ENCODE results near the gene SRSF7.
"Not testable (repeated sequence)": the region's sequence is repeated elsewhere in the genome, so short reads cannot be mapped to it uniquely, and the experiment has no call there.

The SRSF7 gene

GRCh38 chr2:38751596-38752410 lies 642 bp upstream of the SRSF7 start:
- no peak for DNase-seq

- peak; percentile 59 for DNase-seq
Observed at GRCh38 chr2:38750011-38750890, 910 bp downstream of the SRSF7 start.

- peak; percentile 39 for DNase-seq
Observed at GRCh38 chr2:38748943-38749804, 2.0 kb downstream of the SRSF7 start.

DNA sequence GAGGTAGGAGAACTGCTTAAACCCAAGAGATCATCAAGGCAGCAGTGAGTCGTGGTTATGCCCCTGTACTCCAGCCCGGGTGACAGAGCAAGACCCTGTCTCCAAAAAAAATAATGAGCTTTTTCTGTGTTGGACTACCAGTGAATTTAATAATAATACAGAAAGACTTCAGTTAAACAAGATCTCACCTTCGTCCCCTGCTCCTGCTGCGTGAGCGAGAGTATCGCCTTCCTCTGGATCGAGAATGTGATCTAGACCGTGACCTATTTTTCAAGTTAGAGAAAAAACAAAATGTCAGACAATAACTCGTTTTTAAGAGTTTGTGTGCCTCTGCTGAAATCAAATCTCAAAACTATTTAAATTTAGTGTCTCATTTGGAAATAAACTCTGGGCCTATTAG lies 2.8 kb downstream of the SRSF7 start:
- peak; percentile 26 for DNase-seq

DNA sequence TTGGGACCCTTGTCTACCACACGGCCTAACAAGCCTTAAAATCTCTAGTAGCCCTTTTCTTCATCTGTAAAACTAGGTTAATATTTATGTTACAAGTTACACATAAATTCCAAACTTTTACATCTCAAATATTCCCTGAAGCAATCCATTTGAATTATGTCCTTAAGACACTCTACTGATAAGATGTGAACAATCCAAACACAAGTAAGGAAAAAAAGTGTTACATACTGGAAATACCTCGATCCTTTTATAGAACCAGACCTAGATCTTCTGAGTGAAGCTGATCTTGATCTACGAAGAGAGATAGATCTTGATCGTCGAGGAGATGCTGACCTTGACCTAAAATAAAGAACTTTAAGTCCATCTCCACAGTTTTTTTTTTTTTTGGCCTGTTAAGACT lies 3.3 kb downstream of the SRSF7 start:
- DNase-seq = peak; percentile 24

DNA sequence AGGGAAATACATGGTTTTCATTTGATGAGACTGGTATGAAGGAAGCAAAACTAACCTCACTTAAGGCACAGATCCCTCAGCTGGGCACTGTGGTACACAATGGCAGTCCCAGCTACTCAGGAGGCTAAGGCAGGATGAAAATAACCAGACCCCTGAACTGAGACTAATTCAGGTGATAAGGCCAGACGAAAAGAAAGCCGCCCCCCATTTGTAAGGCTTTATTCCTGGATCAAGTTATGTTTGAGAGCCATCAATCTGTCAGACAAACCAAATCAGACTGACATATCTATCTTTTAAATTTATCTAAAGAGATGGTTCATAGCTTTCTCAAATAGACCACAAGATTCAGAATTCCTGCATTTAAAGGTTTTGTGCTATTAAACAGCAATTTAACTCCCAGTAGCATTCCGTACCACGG lies 4.1 kb downstream of the SRSF7 start:
- DNase-seq = peak; percentile 34

- peak; percentile 4 for DNase-seq
Observed at GRCh38 chr2:38745267-38745666, 5.9 kb downstream of the SRSF7 start.

- DNase-seq = no peak
Observed at GRCh38 chr2:38744399-38744780, 6.8 kb downstream of the SRSF7 start.

DNA sequence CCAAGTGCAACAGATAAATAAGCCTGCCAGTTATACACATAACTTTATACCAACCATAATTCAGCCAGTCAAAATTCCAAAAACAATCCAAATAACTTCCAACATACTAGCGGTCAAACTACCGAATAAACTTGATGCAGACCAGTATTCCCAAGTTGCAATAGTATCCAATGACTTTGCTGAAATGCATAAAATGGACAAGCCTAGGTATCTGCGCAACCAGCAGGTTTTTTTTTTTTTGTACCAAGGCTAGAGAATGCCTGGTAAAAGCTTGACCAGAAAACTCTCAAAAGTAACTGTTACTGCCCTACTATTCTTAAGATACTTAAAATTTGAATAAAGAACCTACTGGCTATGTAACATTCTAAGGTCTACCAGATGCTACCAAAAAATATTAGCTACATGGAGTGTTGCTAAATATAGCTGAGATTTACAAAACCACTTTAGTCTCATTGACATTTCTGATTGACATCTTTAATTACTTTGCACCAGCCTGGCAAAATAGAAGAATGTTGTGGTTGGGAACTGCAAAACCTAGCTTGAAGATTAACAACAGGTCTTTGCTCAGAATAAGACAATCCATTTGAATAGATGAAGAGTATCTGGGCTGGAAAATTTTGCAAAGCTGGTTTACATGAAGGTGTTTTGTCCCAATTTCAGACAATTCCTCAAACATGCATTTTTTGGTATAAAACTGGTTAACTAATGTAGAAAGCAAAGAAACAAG lies 7.3 kb downstream of the SRSF7 start:
- DNase-seq = peak; percentile 34

- peak; percentile 50 for DNase-seq
Observed at GRCh38 chr2:38742797-38743559, 8.2 kb downstream of the SRSF7 start.

DNA sequence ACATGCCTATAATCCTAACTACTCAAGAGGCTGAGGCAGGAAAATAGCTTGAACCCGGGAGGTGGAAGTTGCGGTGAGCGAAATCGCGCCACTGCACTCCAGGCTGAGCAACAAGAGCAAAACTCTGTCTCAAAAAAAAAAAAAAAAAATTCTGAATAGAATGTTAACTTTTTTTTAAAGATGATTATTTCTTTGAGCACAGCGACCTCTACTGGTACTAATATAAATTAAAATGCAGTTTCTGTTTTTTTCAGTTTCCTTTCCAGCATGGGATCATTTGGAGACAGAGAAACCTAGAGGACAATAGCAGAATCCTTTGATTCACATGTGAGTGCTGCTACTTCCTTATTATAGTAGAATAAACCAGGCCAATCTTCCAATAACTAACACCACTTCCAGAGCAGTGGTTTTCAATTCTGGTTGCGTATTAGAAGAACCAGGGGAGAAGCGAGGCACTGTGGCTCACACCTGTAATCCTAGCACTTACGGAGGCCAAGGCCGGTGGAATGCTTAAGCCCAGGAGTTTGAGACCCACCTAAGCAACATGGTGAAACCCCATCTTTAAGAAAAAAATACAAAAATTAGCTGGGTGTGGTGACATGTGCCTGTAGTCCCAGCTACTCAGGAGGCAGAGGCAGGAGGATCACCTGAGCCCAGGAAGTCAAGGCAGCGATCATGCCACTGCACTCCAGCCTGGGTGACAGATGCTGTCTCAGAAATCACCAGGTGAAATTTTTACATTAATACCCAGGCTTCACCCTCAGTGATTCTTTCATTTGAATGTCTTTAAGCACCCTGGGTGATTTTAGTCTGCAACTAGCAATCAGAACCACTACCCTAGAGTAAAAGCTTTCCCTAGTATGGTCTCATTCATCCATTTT lies 10.1 kb downstream of the SRSF7 start:
- peak; percentile 75 for DNase-seq

DNA sequence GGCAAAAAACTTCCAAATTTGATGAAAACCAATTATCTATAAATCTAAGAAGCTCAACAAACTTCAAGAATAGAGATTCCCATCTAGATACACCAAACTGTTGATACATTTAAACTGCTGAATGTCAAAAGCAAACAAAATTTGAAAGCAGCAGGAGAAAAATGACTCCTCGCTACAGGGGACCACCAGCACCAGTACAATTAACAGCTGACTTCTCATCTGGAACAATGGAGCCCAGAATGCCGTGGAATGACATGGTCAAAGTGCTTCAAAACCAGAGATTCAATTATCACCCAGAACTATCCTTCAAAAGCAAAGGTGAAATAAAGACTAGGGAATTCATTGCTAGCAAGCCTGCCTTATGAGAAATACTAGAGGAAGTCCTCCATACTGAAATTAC lies 11.6 kb downstream of the SRSF7 start:
- peak; percentile 21 for DNase-seq

DNA sequence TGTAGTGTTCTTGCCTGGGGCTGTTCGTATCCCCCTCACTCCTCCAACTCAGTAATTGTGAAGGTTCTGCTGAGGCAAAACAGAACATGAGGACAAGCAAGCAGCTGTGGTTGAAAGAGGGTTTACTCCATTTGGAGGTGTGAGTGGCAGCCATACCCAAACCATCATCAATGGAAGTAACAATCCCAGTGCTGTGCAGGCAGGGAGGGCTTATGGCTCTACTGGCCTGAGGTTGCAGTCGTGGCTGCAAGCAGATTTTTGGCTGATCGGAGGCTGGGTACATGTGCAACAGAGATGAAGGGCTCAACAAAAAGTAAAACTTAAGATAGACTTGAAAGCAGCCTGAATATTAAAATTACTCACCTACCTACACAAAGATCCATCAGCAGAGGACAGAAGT lies 13.2 kb downstream of the SRSF7 start:
- peak; percentile 16 for DNase-seq

- DNase-seq = not testable (repeated sequence)
Observed at GRCh38 chr2:38737000-38737698, 14.0 kb downstream of the SRSF7 start.

DNA sequence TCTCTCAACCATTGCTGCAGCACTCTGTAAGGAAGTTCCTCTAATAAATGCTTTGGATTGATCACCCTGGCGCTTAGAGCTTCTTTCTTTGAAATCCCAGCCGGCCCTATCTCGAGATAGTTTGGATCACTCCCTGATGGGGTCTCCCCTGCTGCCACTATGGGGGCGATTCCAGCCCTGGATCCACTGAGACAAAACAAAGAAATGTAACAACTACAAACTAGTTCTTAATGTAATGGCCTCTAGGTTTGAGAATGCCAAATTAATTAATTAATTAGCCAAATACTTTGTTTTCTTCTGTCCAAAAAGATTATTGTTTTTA lies 15.2 kb downstream of the SRSF7 start:
- DNase-seq = no peak

- DNase-seq = no peak
Observed at GRCh38 chr2:38734299-38735058, 16.7 kb downstream of the SRSF7 start.

DNA sequence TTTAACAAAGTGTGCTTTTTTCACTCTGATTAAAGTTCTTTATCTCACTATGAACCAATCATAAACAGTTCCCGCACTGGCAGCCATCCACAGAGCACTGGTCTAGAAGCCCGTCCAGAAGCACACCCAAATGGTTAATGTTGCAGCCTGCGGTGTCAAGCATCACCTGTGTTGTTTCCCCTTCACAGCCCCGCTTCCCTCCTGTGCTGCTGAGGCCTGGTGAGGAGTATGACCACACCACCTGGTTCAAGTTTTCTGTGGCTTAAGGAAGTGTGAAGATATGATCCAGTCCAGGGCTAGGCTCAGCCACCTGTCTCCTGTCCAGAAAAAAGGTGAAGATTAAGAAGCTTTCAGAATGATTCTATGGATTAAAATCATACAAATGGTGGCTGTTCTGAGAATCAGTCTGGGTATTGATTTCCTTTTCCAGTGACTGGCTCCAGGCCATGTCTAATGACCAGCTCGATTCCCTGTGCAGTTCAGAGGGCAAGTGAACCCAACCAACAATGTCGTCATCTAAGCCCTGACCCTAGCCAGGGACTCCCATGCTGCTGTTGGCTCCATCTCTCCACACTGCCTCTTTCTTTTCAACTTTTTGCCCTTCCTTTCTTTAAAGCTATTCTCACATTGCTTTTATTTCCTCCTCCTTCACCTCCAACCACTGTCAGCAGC lies 17.7 kb downstream of the SRSF7 start:
- DNase-seq = no peak

GRCh38 chr2:38731684-38732221 lies 19.4 kb downstream of the SRSF7 start:
- DNase-seq = no peak
